Measurements from ENCODE around the gene CALU.

The CALU gene

GRCh38 chr7:128807191-128807590 is 68.0 kb downstream of the CALU start:
- no peaks in the 10 kb centered on the region for H3K9me3 ChIP-seq (ENCODE audit: control insufficient read depth in 1 of 2, low read length in 2 of 2)
- peaks cover 0 to 3% of the 10 kb centered on the region in 2 donors for H3K27me3 ChIP-seq (ENCODE audit: control insufficient read depth in 1 of 2, insufficient read depth in 2 of 2, low read length in 2 of 2)
- no peak overlapping the region for H3K4me3 ChIP-seq (ENCODE audit: low read depth in 1 of 2, low read length in 2 of 2)
- no peak overlapping the region for H3K27ac ChIP-seq (ENCODE audit: low read depth, low read length)
- no peak overlapping the region for H3K9ac ChIP-seq (ENCODE audit: low read depth in 1 of 2, low read length in 2 of 2)
- H3K4me1 ChIP-seq (ENCODE audit: control insufficient read depth in 1 of 2, insufficient read depth in 2 of 2, low read length in 2 of 2), result no peaks in the 10 kb centered on the region
- H3K36me3 ChIP-seq (ENCODE audit: control insufficient read depth in 1 of 2, insufficient read depth in 2 of 2, low read length in 2 of 2), result no peaks in the 10 kb centered on the region

GRCh38 chr7:128809363-128809762 is 70.2 kb downstream of the CALU start:
- no peak overlapping the region for H3K9ac ChIP-seq (ENCODE audit: low read depth in 1 of 2, low read length in 2 of 2)
- H3K27me3 ChIP-seq (ENCODE audit: control insufficient read depth in 1 of 2, insufficient read depth in 2 of 2, low read length in 2 of 2), result peaks cover 0 to 3% of the 10 kb centered on the region in 2 donors
- H3K9me3 ChIP-seq (ENCODE audit: control insufficient read depth in 1 of 2, low read length in 2 of 2), result no peaks in the 10 kb centered on the region
- peaks cover 0 to 7% of the 10 kb centered on the region in 2 donors for H3K4me1 ChIP-seq (ENCODE audit: control insufficient read depth in 1 of 2, insufficient read depth in 2 of 2, low read length in 2 of 2)
- H3K4me3 ChIP-seq (ENCODE audit: low read depth in 1 of 2, low read length in 2 of 2), result no peak overlapping the region
- no peaks in the 10 kb centered on the region for H3K36me3 ChIP-seq (ENCODE audit: control insufficient read depth in 1 of 2, insufficient read depth in 2 of 2, low read length in 2 of 2)
- no peak overlapping the region for H3K27ac ChIP-seq (ENCODE audit: low read depth, low read length)

GRCh38 chr7:128810473-128810872 is 71.3 kb downstream of the CALU start:
- Histone ChIP-seq H3K4me1 (ENCODE audit: control insufficient read depth in 1 of 2, insufficient read depth in 2 of 2, low read length in 2 of 2) (peaks cover 0 to 7% of the 10 kb centered on the region in 2 donors), H3K27me3 (ENCODE audit: control insufficient read depth in 1 of 2, insufficient read depth in 2 of 2, low read length in 2 of 2) (peaks cover 0 to 3% of the 10 kb centered on the region in 2 donors), H3K36me3 (ENCODE audit: control insufficient read depth in 1 of 2, insufficient read depth in 2 of 2, low read length in 2 of 2) (no peaks in the 10 kb centered on the region), H3K27ac (ENCODE audit: low read depth, low read length) (no peak overlapping the region), H3K9ac (ENCODE audit: low read depth in 1 of 2, low read length in 2 of 2) (no peak overlapping the region), H3K4me3 (ENCODE audit: low read depth in 1 of 2, low read length in 2 of 2) (no peak overlapping the region), H3K9me3 (ENCODE audit: control insufficient read depth in 1 of 2, low read length in 2 of 2) (no peaks in the 10 kb centered on the region)

- no peaks in the 10 kb centered on the region for H3K9me3 ChIP-seq (ENCODE audit: control insufficient read depth in 1 of 2, low read length in 2 of 2)
- no peak overlapping the region for H3K27ac ChIP-seq (ENCODE audit: low read depth, low read length)
- H3K4me1 ChIP-seq (ENCODE audit: control insufficient read depth in 1 of 2, insufficient read depth in 2 of 2, low read length in 2 of 2), result peaks cover 0 to 7% of the 10 kb centered on the region in 2 donors
These were observed 71.8 kb downstream of the CALU start for GRCh38 chr7:128810997-128811396.

GRCh38 chr7:128811631-128812430 is 72.7 kb downstream of the CALU start:
- Histone ChIP-seq H3K27me3 (ENCODE audit: control insufficient read depth in 1 of 2, insufficient read depth in 2 of 2, low read length in 2 of 2) (no peaks in the 10 kb centered on the region), H3K4me3 (ENCODE audit: low read depth in 1 of 2, low read length in 2 of 2) (no peak overlapping the region), H3K9me3 (ENCODE audit: control insufficient read depth in 1 of 2, low read length in 2 of 2) (no peaks in the 10 kb centered on the region), H3K36me3 (ENCODE audit: control insufficient read depth in 1 of 2, insufficient read depth in 2 of 2, low read length in 2 of 2) (no peaks in the 10 kb centered on the region), H3K9ac (ENCODE audit: low read depth in 1 of 2, low read length in 2 of 2) (no peak overlapping the region), H3K4me1 (ENCODE audit: control insufficient read depth in 1 of 2, insufficient read depth in 2 of 2, low read length in 2 of 2) (peaks cover 0 to 7% of the 10 kb centered on the region in 2 donors), H3K27ac (ENCODE audit: low read depth, low read length) (no peak overlapping the region)

More at GRCh38 chr7:128810997-128811396, 71.8 kb downstream of the CALU start:
- Histone ChIP-seq H3K36me3 (ENCODE audit: control insufficient read depth in 1 of 2, insufficient read depth in 2 of 2, low read length in 2 of 2) (no peaks in the 10 kb centered on the region), H3K9ac (ENCODE audit: low read depth in 1 of 2, low read length in 2 of 2) (no peak overlapping the region), H3K27me3 (ENCODE audit: control insufficient read depth in 1 of 2, insufficient read depth in 2 of 2, low read length in 2 of 2) (peaks cover 0 to 3% of the 10 kb centered on the region in 2 donors), H3K4me3 (ENCODE audit: low read depth in 1 of 2, low read length in 2 of 2) (no peak overlapping the region)

- H3K4me1 ChIP-seq (ENCODE audit: control insufficient read depth in 1 of 2, insufficient read depth in 2 of 2, low read length in 2 of 2), result peaks cover 0 to 7% of the 10 kb centered on the region in 2 donors
- no peaks in the 10 kb centered on the region for H3K9me3 ChIP-seq (ENCODE audit: control insufficient read depth in 1 of 2, low read length in 2 of 2)
- H3K9ac ChIP-seq (ENCODE audit: low read depth in 1 of 2, low read length in 2 of 2), result no peak overlapping the region
These were observed 73.5 kb downstream of the CALU start for GRCh38 chr7:128812514-128813168.

GRCh38 chr7:128814499-128814898 is 75.3 kb downstream of the CALU start:
- Histone ChIP-seq H3K4me1 (ENCODE audit: control insufficient read depth in 1 of 2, insufficient read depth in 2 of 2, low read length in 2 of 2) (peaks cover 0 to 7% of the 10 kb centered on the region in 2 donors), H3K27me3 (ENCODE audit: control insufficient read depth in 1 of 2, insufficient read depth in 2 of 2, low read length in 2 of 2) (no peaks in the 10 kb centered on the region), H3K4me3 (ENCODE audit: low read depth in 1 of 2, low read length in 2 of 2) (no peak overlapping the region), H3K9me3 (ENCODE audit: control insufficient read depth in 1 of 2, low read length in 2 of 2) (no peaks in the 10 kb centered on the region), H3K27ac (ENCODE audit: low read depth, low read length) (no peak overlapping the region), H3K9ac (ENCODE audit: low read depth in 1 of 2, low read length in 2 of 2) (no peak overlapping the region), H3K36me3 (ENCODE audit: control insufficient read depth in 1 of 2, insufficient read depth in 2 of 2, low read length in 2 of 2) (no peaks in the 10 kb centered on the region)

More at GRCh38 chr7:128812514-128813168, 73.5 kb downstream of the CALU start:
- H3K36me3 ChIP-seq (ENCODE audit: control insufficient read depth in 1 of 2, insufficient read depth in 2 of 2, low read length in 2 of 2), result no peaks in the 10 kb centered on the region
- H3K4me3 ChIP-seq (ENCODE audit: low read depth in 1 of 2, low read length in 2 of 2), result no peak overlapping the region
- H3K27ac ChIP-seq (ENCODE audit: low read depth, low read length), result no peak overlapping the region
- H3K27me3 ChIP-seq (ENCODE audit: control insufficient read depth in 1 of 2, insufficient read depth in 2 of 2, low read length in 2 of 2), result no peaks in the 10 kb centered on the region

GRCh38 chr7:128815289-128815942 is 76.3 kb downstream of the CALU start:
- Histone ChIP-seq H3K9ac (ENCODE audit: low read depth in 1 of 2, low read length in 2 of 2) (no peak overlapping the region), H3K4me1 (ENCODE audit: control insufficient read depth in 1 of 2, insufficient read depth in 2 of 2, low read length in 2 of 2) (peaks cover 0 to 7% of the 10 kb centered on the region in 2 donors), H3K36me3 (ENCODE audit: control insufficient read depth in 1 of 2, insufficient read depth in 2 of 2, low read length in 2 of 2) (no peaks in the 10 kb centered on the region), H3K27ac (ENCODE audit: low read depth, low read length) (no peak overlapping the region), H3K27me3 (ENCODE audit: control insufficient read depth in 1 of 2, insufficient read depth in 2 of 2, low read length in 2 of 2) (no peaks in the 10 kb centered on the region), H3K9me3 (ENCODE audit: control insufficient read depth in 1 of 2, low read length in 2 of 2) (no peaks in the 10 kb centered on the region), H3K4me3 (ENCODE audit: low read depth in 1 of 2, low read length in 2 of 2) (no peak overlapping the region)

GRCh38 chr7:128818694-128819093 is 79.5 kb downstream of the CALU start:
- Histone ChIP-seq H3K9me3 (ENCODE audit: control insufficient read depth in 1 of 2, low read length in 2 of 2) (no peaks in the 10 kb centered on the region), H3K27ac (ENCODE audit: low read depth, low read length) (no peak overlapping the region), H3K4me3 (ENCODE audit: low read depth in 1 of 2, low read length in 2 of 2) (no peak overlapping the region), H3K9ac (ENCODE audit: low read depth in 1 of 2, low read length in 2 of 2) (no peak overlapping the region), H3K4me1 (ENCODE audit: control insufficient read depth in 1 of 2, insufficient read depth in 2 of 2, low read length in 2 of 2) (no peaks in the 10 kb centered on the region), H3K27me3 (ENCODE audit: control insufficient read depth in 1 of 2, insufficient read depth in 2 of 2, low read length in 2 of 2) (no peaks in the 10 kb centered on the region), H3K36me3 (ENCODE audit: control insufficient read depth in 1 of 2, insufficient read depth in 2 of 2, low read length in 2 of 2) (no peaks in the 10 kb centered on the region)
